Measurements from ENCODE around the gene SFXN2.
"Not testable (repeated sequence)": the region's sequence is repeated elsewhere in the genome, so short reads cannot be mapped to it uniquely, and the experiment has no call there.

SFXN2 gene

GRCh38 chr10:102758240-102758932 lies 44.0 kb downstream of the SFXN2 start:
- DNase-seq = no peak

DNA sequence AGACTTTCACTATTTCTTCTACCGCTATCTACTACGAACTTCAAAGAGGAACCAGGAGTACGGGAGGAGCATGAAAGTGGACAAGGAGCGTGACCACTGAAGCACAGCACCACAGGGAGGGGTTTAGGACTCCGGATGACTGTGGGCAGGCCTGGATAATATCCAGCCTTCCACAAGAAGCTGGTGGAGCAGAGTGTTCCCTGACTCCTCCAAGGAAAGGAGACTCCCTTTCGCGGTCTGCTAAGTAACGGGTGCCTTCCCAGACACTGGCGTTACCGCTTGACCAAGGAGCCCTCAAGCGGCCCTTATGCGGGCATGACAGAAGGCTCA lies 44.5 kb downstream of the SFXN2 start:
- not testable (repeated sequence) for DNase-seq

DNA sequence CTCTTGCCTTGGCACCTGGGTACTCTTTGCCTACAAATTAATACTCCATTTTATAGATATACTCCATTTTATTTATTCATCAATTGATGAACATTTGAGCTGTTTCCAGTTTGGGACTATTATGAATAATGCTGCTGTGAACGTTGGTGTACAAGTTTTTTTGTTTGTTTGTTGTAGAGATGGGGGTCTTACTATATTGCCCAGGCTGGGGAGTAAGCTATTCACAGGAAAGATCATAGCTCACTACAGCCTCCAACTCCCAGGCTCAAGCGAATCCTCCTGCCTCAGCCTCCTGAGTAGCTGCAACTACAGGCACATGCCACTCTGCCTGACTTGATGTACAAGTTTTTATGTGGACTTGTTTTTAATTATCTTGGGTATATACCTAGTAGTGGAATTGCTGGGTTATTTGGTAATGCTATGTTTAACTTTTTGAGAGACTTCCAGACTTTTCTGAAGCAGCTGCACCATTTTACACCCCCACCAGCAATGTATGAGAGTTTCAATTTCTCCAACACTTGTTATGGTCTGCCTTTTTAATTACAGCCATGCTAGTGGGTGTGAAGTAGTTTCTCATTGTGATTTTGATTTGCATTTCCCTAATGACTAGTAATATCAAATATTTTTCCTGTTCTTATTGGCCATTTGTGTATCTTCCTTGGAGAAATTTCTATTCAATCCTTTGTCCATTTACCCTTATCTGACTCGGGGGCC lies 45.2 kb downstream of the SFXN2 start:
- DNase-seq = no peak

DNA sequence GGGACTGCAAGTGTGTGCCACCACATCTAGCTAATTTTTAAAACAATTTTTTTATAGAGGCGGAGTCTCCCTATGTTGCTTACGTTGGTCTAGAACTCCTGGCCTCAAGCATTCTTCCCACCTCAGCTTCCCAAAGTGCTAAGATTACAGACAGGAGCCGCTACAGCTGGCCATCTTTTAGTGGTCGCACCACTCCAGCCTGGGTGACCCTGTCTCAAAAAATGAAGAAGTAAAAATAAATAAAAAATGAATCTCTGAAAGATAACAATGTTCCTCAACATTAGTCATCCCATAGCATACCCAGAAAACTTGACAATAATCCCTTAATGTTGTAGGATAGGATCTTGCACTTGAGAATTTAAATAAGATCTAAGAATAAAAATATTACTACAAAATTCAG lies 47.5 kb downstream of the SFXN2 start:
- DNase-seq = no peak

DNA sequence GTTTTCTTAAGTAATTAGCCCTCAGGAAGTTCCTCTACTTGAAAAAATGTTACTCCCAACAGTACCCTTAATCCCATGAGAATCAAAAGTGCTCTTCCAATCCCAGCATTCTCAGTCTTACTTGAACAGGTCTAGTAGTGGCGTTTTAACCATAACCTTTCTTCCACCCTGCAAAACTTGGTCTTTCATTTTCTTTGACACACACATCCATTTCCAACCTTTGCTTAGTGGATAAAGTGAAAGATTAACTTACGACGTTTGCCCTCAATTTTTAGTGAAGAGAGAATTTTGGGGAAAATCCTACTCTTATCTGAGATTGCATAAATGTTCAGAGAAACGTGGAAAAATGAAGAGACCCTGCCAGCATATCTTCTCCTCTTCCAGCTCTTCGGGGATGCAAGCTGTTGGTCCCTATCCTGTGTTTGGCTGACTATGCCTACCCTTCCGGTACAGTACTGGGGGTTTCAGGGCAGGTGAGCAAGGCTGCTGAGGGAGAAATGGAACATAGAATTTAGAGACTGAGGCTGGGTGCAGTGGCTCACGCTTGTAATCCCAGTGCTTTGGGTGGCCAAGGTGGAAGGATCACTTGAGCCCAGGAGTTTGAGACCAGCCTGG lies 48.1 kb downstream of the SFXN2 start:
- DNase-seq = no peak

DNA sequence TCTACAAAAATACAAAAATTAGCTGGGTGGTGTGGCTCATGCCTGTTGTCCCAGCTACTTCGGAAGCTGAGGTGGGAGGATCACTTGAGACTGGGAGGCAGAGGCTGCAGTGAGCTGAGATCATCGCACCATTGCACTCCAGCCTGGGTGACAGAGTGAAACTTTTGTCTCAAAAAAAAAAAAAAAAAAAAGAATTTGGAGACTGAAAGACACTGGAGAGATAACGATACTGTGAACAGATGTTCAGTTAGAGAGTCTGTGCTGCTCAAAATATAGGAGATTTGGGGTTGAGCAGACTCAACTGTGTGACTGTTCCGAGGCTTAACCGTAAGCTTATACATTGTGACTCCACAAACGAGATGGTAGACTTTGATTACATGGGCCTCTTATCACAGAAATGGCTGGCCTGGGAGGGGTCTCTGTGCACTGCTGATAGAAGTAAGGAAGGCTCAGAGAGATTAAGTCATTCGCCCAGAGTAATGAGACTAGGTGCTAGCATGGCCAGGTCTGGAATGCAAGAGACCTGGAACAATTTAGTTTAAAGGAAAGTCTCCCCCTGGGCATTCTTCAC lies 48.7 kb downstream of the SFXN2 start:
- DNase-seq = no peak

DNA sequence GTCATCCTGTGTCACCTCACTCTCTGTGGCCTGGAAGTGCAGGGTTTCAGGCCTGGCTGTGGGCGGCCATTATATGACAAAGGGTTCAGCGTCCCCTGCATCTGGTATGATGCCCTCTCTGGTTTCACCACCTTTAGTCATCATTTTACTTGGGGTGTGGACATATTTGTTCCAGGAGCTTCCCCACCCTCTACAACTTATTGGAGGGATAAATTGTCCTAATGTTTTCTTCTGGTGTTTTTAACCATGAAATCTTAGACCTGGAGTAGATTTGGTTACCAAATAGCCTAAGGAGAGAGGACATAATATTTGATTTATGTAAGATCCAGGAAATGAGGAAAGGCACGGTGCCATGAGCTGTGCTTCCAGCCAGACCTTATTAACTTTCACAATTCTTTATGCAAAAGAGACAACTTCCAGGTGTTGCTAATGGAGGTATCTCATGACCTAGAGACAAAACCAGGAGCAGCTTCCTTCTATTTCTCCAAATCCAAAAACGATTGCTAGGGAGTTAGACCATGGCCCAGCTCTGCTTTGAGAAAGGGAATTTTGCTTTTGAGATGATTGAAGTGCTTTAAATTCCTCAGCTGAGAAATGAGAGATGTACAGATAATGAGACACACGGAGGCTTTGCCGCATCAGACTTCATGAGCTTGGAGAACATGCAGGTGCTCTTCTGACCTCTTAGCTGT lies 50.2 kb downstream of the SFXN2 start:
- no peak for DNase-seq

DNA sequence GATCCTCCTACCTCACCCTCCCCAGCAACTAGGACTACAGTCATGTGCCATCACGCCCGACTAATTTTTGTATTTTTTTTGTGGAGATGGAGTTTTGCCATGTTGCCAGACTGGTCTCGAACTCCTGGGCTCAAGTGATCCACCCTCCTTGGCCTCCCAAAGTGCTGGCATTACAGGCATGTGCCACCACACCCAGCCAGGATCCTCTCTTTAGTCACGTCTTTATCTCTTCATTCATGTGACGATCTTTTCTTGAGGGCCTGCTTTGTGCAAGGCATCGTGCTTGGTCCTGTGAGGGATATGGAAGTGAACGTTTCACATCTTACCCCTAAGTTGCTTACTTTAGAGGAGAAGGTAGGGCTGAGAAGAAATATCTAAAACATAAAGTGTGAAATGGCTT lies 50.9 kb downstream of the SFXN2 start:
- DNase-seq = no peak

- DNase-seq = no peak
These were observed 53.2 kb downstream of the SFXN2 start for GRCh38 chr10:102767428-102768160.

- DNase-seq = no peak
These were observed 55.1 kb downstream of the SFXN2 start for GRCh38 chr10:102769375-102770107.

DNA sequence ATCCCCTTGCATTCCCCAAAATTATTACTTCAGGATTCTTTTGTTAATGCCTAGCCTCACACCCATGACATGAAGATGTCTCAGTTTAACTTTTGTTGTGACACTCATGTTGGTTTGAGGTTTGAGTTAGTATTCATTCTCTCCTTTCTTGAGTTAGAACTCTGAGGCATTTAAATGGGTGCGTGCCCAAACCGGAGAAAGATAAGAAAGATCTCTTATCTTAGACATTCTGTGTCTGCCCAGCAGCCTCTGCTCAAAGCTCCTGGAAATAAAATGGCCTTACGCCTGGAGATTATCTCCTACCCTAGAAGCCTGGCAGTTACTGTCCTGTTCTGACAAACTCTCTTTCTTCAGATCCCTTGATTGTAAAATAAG lies 55.7 kb downstream of the SFXN2 start:
- no peak for DNase-seq

DNA sequence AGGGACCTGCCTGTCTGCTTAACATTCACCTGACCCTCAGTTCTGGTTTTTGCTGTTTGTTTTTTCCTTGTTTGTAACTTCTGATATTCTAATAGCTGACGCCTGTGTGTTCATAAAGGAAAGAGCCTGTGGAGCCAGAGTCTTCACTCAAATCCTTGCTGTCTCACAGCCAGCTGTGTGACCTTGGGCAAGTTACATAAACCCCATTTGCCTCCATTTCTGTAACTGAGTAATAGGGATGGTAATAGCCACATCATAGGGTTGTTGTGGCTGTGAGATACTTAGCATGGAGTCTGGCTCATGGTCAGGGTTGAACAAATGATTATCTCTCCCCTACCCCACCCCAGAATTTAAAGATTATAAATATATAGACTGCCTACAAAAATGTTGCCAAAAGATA lies 56.4 kb downstream of the SFXN2 start:
- no peak for DNase-seq

DNA sequence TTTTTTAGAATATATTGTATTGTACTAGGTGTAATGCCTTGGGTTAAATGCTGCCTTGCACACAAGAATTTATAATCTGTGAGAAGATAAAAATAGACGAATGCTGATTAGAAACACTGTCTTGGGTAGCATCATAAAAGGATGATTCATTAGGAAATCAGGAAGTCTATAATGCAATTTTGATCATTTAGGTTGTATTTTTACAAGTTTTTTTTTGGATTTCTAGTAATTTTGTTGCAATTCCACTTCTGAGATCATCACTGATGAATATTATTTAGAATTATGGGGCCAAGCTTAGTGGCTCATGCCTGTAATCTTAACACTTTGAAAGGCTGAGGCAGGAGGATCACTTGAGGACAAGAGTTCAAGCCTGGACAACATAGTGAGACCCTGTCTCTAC lies 58.9 kb downstream of the SFXN2 start:
- no peak for DNase-seq

DNA sequence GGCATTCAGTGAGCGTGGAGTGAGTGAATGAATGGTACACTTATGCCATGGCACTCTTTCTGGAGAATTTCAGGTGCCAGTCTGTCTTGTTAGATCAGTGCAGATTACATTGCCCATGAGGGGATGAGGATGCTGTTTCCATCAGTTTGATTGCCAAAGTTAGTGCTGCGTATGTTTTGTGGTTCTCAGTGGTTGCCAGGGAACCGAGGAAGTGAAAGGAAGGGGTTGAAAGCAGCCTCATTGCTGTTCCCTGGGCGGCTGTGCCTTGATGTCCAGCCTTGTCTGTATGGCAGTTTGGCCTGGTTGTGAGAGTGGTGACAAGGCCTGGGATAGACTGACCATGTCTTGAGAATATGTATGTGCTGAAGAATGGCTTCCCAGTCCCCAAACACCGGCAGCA lies 59.5 kb downstream of the SFXN2 start:
- no peak for DNase-seq

GRCh38 chr10:102775201-102775934 lies 60.9 kb downstream of the SFXN2 start:
- no peak for DNase-seq

DNA sequence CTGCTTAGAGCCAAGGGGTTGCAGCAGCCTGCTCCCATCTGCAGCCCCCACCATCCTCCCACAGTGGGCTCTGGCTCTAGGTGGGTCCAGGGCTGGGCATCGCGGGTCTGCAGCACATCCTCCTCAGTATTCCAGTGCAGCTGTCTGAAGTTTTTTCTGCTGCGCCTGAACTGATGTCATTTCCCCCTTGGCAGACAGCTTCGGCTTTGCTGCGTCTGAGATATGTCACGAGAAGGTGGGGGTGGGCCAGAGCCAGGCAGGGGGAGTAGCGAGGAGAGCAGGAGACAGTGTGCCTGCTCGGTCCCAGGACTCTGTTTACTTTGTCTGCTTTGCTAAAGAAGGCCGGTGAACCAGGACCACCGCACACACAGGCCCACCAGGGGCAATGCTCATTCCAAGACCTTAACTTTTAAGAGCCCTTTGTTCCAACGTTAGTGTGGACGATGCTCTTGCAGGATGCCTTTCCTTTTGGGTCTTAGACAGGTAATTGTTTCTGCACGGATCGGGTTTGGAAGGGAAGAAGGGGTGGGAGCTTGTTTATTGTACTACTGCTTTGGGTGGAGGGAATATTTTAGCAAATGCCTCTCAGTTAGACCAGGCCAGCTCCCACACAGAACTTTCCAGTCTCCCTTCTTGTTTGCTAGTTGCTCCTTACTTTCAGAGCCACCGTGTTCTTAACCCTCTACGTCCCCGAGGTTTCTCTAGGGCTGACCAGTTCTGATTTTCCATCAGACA lies 61.7 kb downstream of the SFXN2 start:
- DNase-seq = no peak

GRCh38 chr10:102776779-102777456 lies 62.5 kb downstream of the SFXN2 start:
- DNase-seq = no peak

DNA sequence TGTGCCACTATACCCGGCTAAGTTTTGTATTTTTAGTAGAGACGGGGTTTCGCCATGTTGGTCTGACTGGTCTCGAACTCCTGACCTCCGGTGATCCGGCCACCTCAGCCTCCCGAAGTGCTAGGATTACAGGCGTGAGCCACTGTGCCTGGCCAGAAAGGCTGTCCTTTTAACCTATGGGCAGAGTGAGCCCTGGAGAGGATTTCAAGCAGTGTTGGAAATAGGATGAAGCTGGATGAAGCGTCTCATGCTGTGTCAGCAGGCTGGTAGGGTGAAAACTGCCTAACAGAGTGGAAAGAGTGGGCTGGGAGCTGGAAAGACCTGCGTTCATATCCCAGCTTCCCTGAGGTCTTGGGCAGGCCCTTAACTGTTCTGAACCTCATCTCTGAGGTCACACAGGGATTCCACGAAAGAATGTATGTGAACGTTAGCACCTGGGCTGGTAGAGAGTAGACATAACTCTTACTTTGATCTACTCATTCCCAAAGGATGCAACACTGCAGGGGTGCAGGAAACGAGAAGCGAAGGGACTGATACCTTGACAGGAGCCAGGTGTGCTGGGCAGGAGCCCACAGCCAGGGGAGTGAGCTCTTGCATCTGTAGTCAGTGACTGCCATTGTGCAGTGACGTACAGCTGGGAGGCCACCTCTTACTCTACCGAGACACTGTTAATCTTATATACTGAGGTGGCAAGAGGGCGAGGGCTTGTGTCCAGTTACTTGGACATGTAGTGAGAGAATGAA lies 63.4 kb downstream of the SFXN2 start:
- no peak for DNase-seq

DNA sequence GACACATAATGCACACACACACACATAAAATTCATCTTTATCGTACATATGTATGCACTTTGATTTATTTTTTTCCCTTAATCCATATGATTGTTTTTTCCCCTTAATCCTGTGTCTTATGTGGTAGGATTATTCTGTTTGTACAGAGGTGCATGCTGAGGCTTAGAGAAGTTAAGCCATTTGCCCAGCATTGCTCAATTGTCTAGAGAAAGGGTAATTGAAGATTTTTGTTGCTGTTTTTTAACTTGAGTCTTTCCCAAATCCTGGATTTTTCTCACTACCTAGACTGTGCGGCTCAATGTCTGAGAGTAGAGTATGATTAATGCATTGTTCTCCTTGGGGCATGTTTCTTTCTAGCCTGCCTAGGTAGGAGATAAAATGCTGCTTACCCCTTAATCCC lies 64.3 kb downstream of the SFXN2 start:
- no peak for DNase-seq

All from NCI-H1436 (cell line).